Ectodermal cell (in vitro differentiated cells): ENCODE measurements around the gene ETF1.

Experiments used
- H3K27ac ChIP-seq: 2 replicates; pipeline ENCODE4 v1.7.0; 2013; ENCODE audit warnings: mild to moderate bottlenecking, low read depth, low read length; ENCODE audit not compliant: insufficient read depth, poor library complexity, severe bottlenecking
- H3K27me3 ChIP-seq: 2 replicates; pipeline ENCODE4 v1.7.0; 2013; ENCODE audit warnings: mild to moderate bottlenecking, low read length; ENCODE audit not compliant: insufficient read depth, control insufficient read depth, poor library complexity, severe bottlenecking
- H3K36me3 ChIP-seq: one replicate; pipeline ENCODE4 v1.7.0; 2013; ENCODE audit warnings: low read length; ENCODE audit not compliant: control insufficient read depth, insufficient read depth
- H3K4me1 ChIP-seq: one replicate; pipeline ENCODE4 v1.7.0; 2013; ENCODE audit warnings: low read length; ENCODE audit not compliant: control insufficient read depth, insufficient read depth
- H3K4me3 ChIP-seq: 2 replicates; pipeline ENCODE4 v1.7.0; 2013; ENCODE audit warnings: low read depth, low read length, control low read depth; ENCODE audit not compliant: insufficient read depth
- H3K9me3 ChIP-seq: 2 replicates; pipeline ENCODE4 v1.7.0; 2013; ENCODE audit warnings: mild to moderate bottlenecking, low read length, moderate library complexity; ENCODE audit not compliant: control insufficient read depth
- WGBS, 2 experiments: methylation state at CpG; one replicate each; pipeline ENCODE4 v1.1.7; 2013; ENCODE audit warnings: missing lambda C conversion rate in 2 of 2; 5-methylcytosine and 5-hydroxymethylcytosine counted together

ETF1 gene

DNA sequence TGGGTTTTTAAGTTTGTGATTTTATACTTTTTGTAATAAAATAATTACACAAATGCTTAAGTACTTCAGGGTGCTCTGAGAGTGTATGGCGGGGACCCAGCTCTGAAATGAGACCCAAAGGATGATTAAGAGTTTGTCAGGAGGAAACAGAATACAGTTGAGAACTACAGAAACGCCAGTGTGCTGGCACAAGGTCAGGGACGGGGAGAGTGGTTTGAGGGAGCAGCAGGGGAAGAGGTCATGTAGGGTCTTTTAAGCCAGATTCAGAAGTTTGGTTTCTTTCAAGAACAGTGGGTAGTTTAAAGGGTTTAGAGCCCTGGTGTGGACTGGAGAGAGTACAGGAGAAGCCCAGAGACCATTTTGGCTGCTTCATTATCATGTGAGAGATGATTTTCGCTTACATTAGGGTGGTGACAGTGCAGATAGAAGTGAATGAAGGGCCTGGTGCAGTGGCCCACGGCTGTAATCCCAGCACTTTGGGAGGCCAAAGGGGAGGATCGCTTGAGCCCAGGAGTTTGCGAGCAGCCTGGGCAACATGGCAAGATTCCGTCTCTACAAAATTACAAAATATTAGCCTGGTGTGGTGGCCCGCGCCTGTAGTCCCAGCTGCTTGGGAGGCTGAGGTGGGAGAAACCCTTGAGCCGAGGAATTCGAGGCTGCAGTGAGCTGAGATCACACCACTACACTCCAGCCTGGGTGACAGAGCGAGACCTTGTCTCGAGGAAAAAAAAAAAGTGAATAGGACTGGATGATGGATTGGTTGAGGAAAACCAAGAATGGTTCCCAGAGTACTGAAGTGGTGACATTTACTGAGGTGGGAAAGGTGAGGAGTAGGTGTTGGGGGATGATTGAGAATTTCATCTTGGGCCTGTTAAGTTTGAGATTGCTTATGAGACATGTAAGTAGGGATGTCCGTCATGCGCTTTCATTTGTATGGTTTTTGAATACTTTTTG is 1.4 kb upstream of the ETF1 start:
- Histone ChIP-seq H3K9me3 (no peaks in the 10 kb centered on the region), H3K27me3 (no peaks in the 10 kb centered on the region), H3K4me3 (peak overlapping the region; percentile 98), H3K36me3 (no peaks in the 10 kb centered on the region), H3K4me1 (peaks cover 20% of the 10 kb centered on the region), H3K27ac (no peak overlapping the region)
- 72 to 76% methylated on average over 16 of the region's 16 CpGs for WGBS, 2 experiments

DNA sequence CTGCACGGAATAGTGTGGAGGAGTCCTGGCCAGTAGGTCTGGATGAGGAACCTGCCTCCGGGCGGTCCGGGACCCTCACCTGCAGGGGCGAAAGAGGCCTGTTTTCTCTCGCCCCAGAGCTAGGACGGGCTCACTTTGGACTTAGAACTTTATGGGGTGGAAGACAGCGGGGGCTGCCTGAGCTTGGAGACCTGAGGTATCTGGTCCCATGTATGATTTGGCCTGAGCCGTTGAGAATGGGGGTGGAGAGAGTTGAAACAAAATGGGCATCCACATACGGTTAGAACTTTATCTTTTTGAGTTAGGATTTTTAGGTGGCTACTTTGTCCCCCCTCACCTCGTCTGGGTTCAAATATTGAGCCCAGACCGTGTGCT is 681 bp upstream of the ETF1 start:
- no peaks in the 10 kb centered on the region for H3K9me3 ChIP-seq
- H3K27me3 ChIP-seq: no peaks in the 10 kb centered on the region
- peaks cover 20% of the 10 kb centered on the region for H3K4me1 ChIP-seq
- peak overlapping the region; percentile 98 for H3K4me3 ChIP-seq
- H3K36me3 ChIP-seq: no peaks in the 10 kb centered on the region
- peak overlapping the region; percentile 95 for H3K27ac ChIP-seq
- WGBS, 2 experiments: 1 to 2% methylated on average over 12 of the region's 12 CpGs

DNA sequence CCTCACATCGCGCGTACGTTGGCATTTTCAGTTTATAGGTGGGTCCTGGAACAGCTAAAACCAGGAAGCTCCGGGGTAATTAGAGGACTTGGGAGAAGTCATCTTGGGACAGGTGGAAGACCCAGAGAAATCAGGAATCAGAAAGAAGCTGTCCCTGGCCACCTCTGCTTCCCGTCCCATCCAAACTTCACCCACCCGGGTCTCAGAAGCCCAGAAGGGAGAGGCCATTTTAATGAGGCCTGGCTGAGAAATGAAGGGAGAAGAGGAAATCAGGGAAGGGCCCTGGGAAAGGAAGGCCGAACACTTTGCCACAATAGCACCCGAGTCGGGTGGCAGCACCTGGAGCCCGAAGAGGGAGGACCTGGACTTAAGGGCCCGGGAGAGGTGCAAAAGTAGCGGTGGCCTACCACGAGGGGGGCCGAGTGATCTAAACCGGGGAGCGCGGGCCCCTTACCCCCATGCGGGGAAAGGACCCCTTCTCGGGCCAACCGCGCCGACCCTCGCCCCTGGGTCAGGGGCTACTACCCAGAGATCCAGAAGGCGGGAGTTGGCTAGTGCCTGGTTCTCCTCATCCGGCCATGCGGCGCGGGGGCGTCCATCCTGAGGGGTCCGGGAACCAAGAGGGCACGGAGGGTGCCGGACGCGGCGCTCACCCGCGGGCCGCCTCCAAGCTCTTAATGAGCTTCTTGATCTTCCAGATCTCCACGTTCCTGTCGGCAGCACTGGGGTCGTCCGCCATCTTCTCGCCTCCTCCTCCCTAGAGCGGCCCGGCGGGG is 668 bp downstream of the ETF1 start:
- 1% methylated on average over 47 of the region's 47 CpGs for WGBS, 2 experiments
- Histone ChIP-seq H3K4me3 (peak overlapping the region; percentile 98), H3K4me1 (peaks cover 20% of the 10 kb centered on the region), H3K9me3 (no peaks in the 10 kb centered on the region), H3K36me3 (no peaks in the 10 kb centered on the region), H3K27ac (peak overlapping the region; percentile 92), H3K27me3 (no peaks in the 10 kb centered on the region)

DNA sequence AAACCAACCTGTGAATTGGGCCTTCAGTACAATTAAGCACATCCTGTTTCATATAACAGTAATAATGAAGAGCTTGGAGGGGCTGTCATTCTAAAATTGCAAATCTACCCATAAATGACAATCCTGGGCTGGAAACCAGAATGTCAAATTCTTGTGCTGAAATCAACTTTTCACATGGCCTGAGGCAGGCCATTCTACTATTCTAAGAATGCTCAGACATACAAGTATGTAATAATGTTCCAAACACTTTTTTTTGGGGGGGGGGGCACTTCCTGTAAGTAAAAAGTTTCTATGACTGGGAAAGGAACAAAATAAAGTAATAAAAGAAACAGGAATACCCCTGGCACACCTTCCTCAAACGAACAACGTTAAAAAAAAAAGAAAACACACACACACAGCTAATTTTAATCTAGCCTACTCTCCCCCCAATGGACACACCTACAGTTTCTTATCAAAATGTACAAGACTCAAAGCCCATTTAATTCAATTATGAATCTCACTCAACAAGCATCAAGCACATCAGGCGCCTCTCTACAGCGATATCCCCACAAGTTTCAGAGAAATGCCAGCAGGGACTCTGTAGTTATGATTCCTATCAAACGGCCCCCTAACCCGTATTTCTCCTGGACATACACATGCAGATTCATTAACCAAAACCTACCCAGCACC is 1.4 kb downstream of the ETF1 start:
- Histone ChIP-seq H3K27ac (no peak overlapping the region), H3K27me3 (no peaks in the 10 kb centered on the region), H3K9me3 (no peaks in the 10 kb centered on the region), H3K4me1 (peaks cover 20% of the 10 kb centered on the region), H3K4me3 (peak overlapping the region; percentile 98), H3K36me3 (no peaks in the 10 kb centered on the region)
- WGBS, 2 experiments: 34 to 45% methylated on average over 6 of the region's 6 CpGs

DNA sequence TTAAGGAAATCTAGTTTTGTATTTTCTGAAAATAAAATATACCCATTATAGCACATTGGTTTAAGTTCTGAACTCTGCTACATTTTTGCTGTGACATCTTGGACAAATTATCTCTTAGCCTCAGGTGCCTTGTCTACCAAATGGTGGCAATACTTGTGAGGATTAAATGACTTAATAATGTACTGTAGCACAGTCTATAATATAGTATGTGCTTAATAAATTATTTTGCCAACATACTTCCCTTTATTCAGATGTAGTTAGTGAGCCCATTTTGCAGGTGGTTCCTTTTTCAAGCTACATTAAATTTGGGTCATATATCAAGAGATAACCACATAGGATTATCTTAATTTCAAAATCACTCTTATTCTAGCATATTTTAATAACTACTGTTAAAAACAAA is 3.2 kb downstream of the ETF1 start:
- H3K27ac ChIP-seq: no peak overlapping the region
- no peaks in the 10 kb centered on the region for H3K27me3 ChIP-seq
- H3K36me3 ChIP-seq: no peaks in the 10 kb centered on the region
- peaks cover 19% of the 10 kb centered on the region for H3K4me1 ChIP-seq
- H3K9me3 ChIP-seq: no peaks in the 10 kb centered on the region
- no peak overlapping the region for H3K4me3 ChIP-seq

DNA sequence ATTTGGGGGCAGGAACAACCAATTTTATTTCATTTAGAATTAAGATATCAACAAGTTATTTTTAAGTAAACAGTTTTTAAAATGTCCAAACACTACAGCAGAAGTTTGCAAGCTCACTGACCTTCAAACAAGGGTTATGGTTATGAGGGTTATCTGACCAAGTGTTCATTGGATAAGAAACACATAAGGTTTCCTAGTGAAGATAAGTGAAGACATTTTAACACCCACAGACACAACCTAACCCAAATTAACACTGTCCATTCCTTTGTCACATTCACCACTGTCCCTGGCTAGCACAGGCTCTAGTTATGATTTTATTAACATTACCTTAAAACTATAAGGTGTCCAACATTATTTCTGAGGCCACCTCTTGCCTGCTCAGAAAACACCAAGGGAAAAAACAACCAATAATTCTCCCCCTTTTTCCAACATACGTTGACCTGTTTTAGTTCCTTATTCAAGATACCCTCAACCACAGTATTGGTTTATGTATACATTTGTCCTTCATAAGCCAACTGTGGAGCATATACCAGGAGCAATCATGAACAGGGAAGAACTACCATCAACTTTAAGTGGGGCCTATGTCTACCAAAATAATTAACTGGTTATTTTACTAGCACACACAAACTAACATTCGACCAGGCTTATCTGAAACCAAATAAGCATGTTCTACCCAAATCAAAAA is 4.0 kb downstream of the ETF1 start:
- no peaks in the 10 kb centered on the region for H3K36me3 ChIP-seq
- H3K4me1 ChIP-seq: peaks cover 13% of the 10 kb centered on the region
- H3K27me3 ChIP-seq: no peaks in the 10 kb centered on the region
- no peak overlapping the region for H3K4me3 ChIP-seq
- H3K9me3 ChIP-seq: no peaks in the 10 kb centered on the region
- WGBS, 2 experiments: 94 to 100% methylated on average over 2 of the region's 2 CpGs
- H3K27ac ChIP-seq: no peak overlapping the region

DNA sequence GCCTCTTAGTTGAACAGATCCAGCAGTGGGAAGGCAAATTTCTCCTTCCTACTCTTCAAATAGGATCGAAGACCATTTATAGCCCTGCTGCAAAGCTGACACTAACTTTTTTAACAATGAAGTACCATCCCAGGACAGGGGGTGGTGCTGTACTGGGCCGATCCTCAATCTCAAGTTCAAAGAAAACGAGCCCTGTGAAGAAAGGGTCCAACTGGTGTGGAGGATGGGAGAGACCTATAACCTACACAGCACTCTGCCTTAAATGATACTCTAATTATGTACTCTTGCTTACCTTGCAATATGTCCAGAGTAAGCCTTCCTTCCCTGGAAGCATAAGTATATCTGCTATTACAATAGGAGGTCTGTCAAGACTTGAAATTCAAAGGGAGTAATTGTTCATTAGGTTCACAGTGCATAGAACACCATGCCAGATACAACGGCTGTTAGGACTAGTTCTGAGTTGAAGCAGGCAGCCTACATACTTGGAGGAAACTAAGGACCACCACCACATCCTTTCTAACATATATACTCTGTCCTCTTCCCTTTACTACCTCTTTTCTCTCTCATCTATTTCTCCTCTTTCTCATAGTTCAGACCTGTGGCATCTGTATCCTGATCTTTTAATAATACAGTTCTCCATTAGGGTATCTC is 6.2 kb downstream of the ETF1 start:
- no peak overlapping the region for H3K4me3 ChIP-seq
- no peaks in the 10 kb centered on the region for H3K27me3 ChIP-seq
- no peaks in the 10 kb centered on the region for H3K9me3 ChIP-seq
- no peaks in the 10 kb centered on the region for H3K36me3 ChIP-seq
- WGBS, 2 experiments: 86 to 88% methylated on average over 4 of the region's 4 CpGs
- H3K27ac ChIP-seq: no peak overlapping the region
- H3K4me1 ChIP-seq: peaks cover 12% of the 10 kb centered on the region

DNA sequence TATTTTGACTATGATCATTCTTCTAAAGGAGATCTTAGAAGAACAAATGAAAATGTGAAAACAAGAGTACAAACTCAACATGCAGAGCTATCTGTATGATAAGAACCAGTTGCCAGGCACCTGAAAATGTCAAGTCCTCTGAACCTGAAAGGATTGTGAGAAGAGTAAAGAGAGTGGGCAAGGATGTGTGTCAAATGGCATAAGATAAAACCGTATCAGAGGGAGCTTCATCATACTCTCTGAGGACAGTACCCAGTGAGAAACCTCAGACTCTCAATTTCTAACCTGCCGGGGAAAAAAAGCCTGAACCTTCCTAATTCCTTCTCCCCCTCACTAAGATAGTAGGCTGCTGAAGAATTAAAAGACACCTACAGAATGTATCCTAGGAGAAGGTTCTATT is 6.8 kb downstream of the ETF1 start:
- Histone ChIP-seq H3K27me3 (no peaks in the 10 kb centered on the region), H3K36me3 (no peaks in the 10 kb centered on the region), H3K4me1 (peaks cover 6% of the 10 kb centered on the region), H3K27ac (no peak overlapping the region), H3K4me3 (no peak overlapping the region), H3K9me3 (no peaks in the 10 kb centered on the region)
- whole genome bisulfite sequencing, 2 experiments: 76 to 88% methylated on average over 2 of the region's 2 CpGs

DNA sequence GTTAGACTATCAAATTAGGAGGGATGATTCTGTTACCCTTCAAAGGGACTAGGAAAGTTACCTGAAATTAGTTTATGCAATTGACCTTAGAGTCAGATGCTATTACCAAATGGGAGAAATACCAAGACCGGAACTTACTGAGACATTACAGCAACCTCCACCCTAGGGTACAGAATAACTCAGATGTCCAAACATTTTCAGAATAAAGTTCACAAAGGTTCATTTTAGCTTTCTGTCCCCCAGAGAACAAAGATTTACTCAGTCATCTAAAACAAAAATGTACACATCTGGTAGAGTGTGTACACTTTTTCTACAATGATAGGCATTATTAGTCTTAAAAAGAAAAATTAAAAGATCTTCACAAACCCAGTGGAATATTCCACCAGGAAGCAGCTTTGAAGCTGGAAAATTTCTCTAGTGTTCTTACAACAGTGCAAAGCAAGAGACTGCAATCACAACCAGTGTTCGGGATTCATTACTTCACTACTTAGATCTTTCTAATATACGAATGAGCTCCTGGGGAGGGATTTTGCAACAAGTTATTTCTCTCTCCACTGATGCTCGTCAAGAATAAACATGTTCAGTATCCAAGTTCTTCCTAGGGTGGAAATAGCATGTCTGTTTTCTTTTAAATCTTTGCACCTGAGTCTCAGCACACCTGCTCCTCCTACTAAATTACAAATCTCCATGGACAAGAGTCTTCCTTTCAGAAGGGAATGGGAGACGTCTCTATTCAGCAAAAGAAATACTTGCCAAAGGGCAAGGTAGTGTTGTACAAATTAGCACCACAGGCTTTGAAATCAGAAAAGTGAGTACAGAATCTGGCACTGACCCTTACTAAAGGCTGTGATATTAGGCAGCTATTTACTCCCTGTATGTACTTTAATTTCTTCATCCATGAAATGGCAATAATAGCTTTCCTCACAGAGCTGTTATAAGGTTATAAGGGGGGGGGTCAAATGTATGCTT is 8.8 kb downstream of the ETF1 start:
- Histone ChIP-seq H3K4me1 (no peaks in the 10 kb centered on the region), H3K9me3 (no peaks in the 10 kb centered on the region), H3K4me3 (no peak overlapping the region), H3K27me3 (no peaks in the 10 kb centered on the region), H3K36me3 (no peaks in the 10 kb centered on the region), H3K27ac (no peak overlapping the region)
- 96 to 99% methylated on average over 5 of the region's 5 CpGs for WGBS, 2 experiments
